Left colon (tissue), 2 donors: ENCODE data around the gene SEZ6L. TPM values are rescaled to one million over a fixed set of nuclear protein-coding genes. Genes with fewer than 3 reads are reported as not detected.

Experiments used
- ATAC-seq: fragments of 200-7000 bp; cut with Tn5 transposase; one replicate; pipeline ENCODE4 v1.9.1; 2020; ENCODE audit warnings: mild to moderate bottlenecking, moderate library complexity
- DNase-seq, 2 donors: peaks; one replicate each; pipeline ENCODE4 v3.0.0-alpha.2; 2020
- intact Hi-C, 2 donors: fragments of 100-400 bp; cut with DNase I in 1 of 2; cut with micrococcal nuclease in 1 of 2; formaldehyde crosslinking; loops; one replicate each; pipeline versions ENCODE4 v1.11.2 to v1.14.0; 2022; cut with DNase I, micrococcal nuclease
- total RNA-seq, 2 donors: library from RNA; stranded (reverse); fragmentation: NEBNext Ultra II Directional; extraction: Animal tissue kit (Norgen Biotek cat#: 25700); gene quantifications; one replicate each; pipeline ENCODE4 v1.2.1, GENCODE V29; 2021
- donor health status: DM: no; HTN: no; CAD: no.
- donor health status: DM: yes; HTN: yes; CAD: no.

SEZ6L gene
- total RNA-seq, 2 donors from 2014 or later, result 0.08 to 0.09 TPM

DNA sequence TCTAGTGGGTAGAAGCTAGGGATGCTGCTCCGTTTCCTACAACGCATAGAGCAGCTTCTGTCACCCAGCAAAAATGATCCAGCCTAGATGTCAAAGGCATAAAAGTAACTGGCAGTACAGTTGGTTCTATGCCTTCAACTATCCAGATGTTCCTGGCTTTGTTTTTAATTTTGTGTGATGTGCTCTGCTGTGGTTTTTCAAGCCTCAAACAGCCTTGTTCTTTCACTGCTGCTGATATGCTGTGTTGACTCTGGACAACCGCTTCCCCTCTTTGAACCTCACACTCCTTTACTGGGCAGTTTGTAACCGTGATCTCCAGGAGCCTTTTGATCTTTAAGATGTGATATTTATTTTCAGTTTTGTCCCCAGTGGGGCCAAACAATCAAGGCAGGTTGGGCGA, 116.4 kb downstream of the SEZ6L start:
- no peak for DNase-seq
- ATAC-seq, result no peak
- intact Hi-C loops, result no loop called here

DNA sequence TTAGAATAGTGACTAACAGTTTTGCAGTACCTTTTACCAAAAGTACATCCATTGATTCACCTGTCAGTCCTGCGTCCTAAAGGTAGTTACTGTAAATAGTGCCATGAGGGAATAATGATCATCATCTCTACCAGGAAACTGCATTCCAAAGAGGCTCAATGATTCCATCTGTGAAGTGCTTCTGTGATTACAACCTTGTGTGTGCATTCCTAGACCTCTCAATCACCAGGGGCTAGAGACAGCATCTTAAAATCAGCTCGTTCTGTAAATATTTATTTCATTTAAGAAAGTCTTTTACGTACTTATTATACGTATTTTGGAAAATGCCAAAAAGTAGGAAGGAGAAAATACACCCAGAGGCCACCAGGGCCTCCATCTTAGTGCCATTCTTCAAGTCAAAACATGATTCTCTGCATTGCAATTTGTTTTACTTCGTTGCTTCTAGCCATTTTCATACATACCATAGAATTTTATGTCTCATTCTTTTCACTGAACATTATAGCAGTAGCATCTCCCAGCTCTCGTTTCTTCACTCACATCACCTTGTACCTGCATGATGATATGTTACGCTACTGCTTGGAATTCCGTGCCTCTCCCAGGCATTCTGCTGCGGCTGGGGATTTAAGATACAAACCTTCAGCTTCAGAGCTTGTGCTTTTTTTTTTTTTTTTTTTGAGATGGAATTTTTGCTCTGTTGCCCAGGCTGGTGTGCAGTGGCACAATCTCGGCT, 117.0 kb downstream of the SEZ6L start:
- ATAC-seq (no peak), DNase-seq (no peak)
- intact Hi-C loops, result no loop called here

DNA sequence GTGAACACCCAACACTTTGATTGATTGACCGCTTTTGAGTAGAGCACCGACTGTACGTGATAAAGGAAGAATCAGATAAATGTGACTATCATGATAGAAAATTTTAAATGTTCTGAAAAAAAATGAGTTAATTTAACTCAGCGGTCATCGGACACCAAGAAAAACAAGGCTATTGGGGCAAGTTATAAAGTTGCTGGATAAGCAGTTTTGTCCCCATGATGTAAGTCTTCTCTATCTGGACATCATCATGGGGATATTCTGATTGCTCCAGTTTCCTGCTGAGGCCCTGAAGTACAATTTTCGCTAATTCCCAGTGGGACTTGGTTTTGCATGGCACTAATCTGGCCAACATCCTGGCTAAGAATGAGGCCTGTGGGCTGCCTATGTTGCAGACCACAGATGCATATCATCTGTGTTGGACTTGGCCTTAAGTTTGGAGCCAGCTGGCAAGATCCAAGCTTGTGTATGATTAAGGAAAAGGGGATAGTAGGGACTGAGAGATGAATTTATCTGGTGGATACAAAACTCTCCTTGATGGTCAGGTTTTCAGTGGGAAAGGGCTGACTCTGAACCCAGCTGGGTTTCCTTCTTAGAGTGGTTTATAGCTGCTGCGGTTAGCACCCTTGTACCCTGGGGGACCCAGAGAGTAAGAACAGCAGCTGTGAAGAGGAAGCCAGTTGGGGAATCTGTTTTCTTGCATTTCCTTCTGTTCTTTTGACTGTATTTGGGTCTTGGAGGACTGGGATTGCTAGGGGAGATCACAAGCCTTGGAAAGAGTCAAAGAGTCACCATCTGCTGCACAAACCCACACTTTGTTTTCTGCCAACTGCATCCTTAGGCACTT, 118.3 kb downstream of the SEZ6L start:
- no peak for ATAC-seq
- DNase-seq, result no peak
- intact Hi-C loops, result no loop called here

DNA sequence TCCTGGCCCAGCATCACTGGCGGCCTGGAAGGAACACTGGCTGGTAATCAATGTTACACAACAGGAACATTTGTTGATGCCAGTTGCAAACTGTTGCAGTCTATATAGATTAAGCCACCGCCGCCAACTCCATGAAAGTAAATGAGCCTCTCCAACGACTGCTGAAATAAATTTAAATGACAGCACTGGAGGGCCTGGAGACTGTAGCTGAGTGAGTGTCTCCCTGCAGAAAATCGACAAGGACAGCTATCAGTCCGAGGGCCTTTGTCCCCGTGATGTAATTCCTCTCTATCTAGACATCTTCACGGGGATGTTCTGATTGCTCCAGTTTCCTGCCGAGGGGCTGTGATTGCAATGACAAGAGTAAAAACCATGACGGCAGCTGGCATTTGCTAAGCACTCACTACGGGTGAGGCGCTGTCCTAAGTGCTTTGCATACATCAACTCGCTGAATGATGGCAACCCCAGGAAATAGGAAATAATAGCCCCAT, 120.4 kb downstream of the SEZ6L start:
- intact Hi-C loops, result no loop called here
- ATAC-seq (no peak), DNase-seq (no peak)

DNA sequence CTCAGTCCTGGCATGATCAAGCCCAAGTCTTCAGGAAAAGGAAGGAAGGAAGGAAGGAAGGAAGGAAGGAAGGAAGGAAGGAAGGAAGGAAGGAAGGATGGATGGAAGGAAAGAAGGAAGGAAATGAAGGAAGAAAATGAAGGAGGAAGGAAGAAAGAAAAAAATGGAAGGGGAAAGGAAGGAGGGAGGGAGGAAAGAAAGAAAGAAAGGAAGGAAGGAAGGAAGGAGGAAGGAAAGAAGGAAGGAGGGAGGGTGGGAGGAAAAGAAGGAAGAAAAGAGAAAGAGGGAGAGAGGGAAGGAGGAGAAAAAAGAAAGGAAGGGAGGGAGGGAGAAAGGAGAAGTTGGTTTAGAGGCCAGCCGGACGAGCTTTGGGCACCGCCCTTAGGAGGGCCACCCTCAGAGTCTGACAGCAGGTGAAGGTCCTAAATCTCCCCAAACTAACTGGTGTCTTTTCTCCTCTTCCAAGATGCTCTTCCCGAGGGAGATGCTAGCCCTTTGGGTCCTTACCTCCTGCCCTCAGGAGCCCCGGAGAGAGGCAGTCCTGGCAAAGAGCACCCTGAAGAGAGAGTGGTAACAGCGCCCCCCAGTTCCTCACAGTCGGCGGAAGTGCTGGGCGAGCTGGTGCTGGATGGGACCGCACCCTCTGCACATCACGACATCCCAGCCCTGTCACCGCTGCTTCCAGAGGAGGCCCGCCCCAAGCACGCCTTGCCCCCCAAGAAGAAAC, 122.8 kb downstream of the SEZ6L start:
- intact Hi-C loops, result no loop called here
- ATAC-seq (no peak), DNase-seq (no peak)

DNA sequence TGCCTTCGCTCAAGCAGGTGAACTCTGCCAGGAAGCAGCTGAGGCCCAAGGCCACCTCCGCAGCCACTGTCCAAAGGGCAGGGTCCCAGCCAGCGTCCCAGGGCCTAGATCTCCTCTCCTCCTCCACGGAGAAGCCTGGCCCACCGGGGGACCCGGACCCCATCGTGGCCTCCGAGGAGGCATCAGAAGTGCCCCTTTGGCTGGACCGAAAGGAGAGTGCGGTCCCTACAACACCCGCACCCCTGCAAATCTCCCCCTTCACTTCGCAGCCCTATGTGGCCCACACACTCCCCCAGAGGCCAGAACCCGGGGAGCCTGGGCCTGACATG, 123.4 kb downstream of the SEZ6L start:
- ATAC-seq (no peak), DNase-seq (no peak)
- intact Hi-C loops, result no loop called here

DNA sequence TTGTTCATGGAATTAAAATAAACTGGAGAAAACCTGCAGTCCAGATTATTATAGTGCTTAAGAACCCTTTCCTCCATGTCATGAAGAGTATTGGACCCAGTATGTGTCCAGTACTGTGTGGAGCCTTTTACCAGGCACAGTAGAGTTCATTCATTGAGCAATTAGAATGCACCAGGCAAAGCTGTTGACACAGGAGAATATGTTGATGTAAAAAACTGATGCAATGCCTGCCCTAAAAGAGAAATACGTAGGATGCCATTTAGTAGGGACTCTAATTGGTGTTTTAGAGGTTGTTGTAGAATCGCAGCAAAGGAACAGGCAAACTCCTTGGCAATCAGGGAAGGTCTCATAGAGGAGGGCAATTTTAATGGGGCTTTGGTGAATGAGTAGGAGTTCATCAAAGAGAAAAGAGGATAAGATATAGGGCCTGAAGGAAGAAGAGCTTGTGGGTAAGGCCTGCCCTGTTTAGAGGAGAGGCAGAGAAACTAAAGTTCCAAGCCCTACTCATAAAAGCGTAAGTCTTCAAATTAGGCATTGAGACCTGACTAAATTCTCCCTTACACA, 126.4 kb downstream of the SEZ6L start:
- intact Hi-C loops, result no loop called here
- no peak for ATAC-seq
- DNase-seq, result no peak

DNA sequence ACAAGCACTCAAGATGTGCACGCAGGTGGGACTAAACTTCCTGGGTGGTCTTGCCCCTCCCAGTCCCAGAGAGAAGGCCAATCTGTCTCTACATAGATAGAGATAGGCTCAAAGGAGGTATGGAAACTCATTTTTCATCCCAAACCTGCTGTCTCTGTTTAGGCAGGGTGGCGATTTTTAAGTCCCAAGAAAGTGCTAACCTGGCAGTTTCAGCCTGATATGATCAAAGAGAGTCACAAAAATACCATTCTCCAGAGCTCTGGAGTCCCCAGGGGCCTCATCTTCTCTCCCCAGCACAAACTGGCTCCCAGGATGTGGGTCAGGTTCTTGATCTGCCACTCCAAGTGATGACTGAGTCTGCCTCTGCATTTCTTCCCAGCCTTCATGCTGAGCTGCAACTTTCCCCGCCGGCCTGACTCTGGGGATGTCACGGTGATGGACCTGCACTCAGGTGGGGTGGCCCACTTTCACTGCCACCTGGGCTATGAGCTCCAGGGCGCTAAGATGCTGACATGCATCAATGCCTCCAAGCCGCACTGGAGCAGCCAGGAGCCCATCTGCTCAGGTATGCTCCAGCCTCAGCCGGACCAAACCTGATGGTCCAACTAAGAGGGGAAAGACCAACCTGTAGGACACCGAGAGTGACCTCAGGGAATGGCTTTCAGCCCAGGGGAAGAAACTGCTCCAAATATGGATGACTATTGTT, 129.5 kb downstream of the SEZ6L start:
- ATAC-seq (no peak), DNase-seq (no peak)
- intact Hi-C loops, result no loop called here

DNA sequence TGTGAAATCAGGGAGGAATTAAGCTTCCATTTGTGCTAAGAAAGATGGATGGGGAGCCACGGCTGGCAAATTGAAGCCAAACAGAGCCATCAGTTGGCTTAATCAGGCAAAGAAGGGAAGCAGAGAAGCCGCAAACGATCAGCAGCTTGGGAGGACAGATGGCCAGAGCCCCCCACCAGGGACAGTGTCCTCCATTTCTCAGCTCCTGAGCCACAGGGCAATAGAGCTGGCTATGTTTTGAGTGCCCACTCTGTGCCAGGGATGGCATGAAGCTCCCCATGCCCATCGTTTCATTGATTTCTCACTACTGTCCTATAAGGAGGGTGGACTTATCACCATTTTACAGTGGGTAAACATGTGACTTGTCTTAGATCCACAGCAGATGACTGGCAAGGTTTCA, 133.5 kb downstream of the SEZ6L start:
- DNase-seq (no peak), ATAC-seq (no peak)
- intact Hi-C loops, result no loop called here

DNA sequence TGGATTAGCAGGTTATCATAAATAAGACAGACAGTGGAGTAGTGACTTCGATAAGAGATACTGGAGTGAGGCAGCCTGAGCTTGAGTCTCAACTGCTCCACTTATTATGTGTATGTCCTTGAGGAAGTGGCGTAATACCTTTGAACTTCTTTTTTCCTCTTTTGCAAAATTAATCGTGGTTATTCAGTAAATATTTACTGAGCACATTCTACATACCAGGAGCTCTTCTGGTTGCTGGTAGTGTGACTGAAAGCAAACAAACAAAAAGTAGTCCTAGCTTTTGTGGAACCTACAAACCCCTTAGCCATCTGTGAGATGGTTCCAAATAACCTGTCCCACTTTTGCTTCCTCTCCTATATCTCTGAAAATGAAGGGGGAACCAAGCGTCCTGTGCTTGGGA, 134.2 kb downstream of the SEZ6L start:
- no peak for DNase-seq
- intact Hi-C loops, result no loop called here
- ATAC-seq, result no peak

DNA sequence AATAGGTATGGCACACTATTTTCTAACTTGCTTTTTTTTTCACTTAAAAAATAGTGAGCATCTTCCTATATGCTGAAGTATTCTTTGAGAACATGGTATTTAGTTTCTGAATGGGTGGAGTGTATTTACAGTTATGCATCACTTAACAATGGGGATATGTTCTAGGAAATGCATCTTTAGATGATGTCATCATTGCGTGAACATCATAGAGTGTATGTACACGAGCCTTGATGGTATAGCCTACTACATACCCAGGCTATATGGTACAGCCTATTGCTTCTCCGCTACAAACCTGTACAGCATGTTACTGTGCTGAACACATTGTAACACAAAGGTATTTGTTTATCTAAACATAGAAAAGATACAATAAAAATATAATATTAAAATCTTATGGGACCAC, 135.5 kb downstream of the SEZ6L start:
- ATAC-seq, result no peak
- no peak for DNase-seq
- intact Hi-C loops, result no loop called here

DNA sequence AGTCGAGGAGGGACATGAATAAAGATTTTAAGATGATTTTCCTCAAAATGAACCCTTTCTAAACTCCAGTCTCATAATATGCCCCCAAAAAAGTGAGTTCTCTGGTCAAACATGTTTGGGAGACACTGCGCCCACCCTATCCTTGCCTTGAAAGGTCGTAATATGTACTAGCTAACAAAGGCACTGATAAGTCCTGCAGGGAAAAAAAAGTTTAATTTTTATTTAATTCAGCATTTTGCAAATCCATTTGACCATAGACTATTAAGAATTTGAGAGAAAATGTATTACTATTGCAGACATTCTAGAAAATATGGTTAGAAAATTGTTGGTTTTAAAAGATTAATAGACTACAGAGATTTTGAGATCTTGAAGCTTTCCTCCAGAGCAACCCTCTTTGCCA, 139.2 kb downstream of the SEZ6L start:
- no peak for DNase-seq

DNA sequence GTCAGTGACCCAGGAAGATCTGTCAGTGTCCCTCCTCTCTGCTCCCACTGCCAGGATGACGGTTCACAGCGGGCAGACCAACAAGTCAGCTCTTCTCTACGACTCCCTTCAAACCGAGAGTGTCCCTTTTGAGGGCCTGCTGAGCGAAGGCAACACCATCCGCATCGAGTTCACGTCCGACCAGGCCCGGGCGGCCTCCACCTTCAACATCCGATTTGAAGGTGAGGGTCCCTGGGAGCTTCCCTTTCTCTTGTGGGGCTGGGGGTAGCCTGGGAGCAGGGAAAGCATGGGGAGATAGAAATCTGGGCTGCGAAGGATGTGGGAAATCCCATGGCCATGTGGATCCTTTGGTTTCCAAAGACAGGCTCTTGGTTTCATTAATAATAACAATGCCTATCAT, 141.4 kb downstream of the SEZ6L start:
- intact Hi-C loops, result no loop called here
- DNase-seq, result no peak
- ATAC-seq, result no peak

More for the DNA sequence above, 139.2 kb downstream of the SEZ6L start:
- ATAC-seq, result no peak
- intact Hi-C loops, result no loop called here

DNA sequence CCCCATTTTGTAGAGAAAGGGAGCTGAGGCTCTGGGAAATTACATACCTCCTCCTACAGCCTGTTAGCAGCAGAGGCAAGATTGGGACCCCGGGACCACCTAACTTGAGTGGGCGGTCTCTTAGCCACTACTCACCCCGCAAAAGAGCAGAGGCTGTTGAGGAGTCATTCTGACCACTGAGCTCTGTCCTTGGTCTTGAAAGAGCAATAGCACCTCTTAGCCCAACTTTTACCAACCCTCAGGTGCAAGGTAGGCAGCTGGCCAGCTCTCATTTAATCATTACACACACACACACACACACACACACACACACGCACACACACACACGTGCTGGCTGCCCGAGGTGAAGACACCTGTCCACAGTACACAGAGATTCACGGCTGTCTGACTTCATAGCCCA, 144.0 kb downstream of the SEZ6L start:
- ATAC-seq (no peak), DNase-seq (no peak)
- intact Hi-C loops, result no loop called here

DNA sequence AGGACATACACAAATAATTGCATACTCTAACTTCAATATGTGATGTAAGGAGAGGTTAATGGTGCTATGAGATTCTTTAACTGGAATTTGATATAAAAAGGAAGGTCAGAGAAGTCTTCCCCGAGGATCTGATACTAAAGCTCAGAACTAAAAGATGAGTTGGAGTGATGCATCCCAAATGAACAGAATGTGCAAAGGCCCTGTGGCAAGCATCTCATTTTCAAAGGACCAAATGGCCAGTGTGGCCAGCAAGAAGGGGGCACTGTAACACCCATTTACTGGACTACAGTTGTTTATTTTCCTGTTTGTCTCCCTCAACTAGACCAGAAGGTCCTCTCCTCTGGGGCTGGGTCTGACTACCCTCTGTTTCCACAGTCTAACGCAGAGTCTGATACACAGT, 144.9 kb downstream of the SEZ6L start:
- intact Hi-C loops, result no loop called here
- ATAC-seq (no peak), DNase-seq (no peak)

DNA sequence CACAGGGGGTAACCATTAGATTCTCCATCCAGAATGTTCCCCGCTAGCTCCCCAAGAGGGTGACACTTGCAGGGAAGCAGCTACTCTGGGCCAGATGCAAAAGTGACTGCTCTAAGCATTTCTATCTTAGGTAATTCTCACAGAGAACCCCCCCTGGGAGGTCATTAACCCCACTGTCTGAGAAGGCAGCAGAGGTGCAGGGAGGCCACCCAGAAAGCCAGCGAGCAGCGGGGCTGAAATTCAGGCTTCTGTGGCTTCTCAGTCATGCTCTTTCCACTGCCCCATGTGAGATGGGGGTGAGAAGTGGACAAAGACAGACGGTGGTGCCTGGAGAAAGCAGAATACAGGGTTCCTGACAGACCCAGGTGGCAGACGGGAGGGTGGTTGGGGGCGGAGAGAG, 145.4 kb downstream of the SEZ6L start:
- intact Hi-C loops, result no loop called here
- ATAC-seq (no peak), DNase-seq (no peak)

DNA sequence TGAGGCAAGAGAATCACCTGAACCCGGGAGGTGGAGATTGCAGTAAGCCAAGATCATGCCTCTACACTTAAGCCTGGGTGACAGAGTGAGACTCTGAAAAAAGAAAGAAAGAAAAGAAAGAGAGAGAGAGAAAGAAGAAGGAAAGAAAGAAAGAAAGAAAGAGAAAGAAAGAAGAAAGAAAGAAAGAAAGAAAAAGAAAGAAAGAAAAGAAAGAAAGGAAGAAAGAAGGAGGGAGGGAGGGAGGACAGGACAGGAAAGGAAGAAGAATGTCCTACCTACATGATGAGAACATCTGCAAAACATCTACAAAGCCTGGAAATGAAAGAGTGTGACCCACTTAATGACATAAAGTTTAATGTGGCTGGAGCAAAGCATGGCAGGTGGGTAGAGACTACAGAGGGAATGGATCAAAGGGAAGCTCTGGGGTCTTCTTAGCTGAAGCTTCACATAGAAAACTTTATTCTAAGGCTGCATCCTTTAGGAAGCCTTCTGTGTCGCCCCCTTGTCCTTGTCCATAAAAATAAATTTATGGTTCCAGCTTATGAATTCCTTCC, 147.5 kb downstream of the SEZ6L start:
- DNase-seq (no peak), ATAC-seq (no peak)
- intact Hi-C loops, result no loop called here

DNA sequence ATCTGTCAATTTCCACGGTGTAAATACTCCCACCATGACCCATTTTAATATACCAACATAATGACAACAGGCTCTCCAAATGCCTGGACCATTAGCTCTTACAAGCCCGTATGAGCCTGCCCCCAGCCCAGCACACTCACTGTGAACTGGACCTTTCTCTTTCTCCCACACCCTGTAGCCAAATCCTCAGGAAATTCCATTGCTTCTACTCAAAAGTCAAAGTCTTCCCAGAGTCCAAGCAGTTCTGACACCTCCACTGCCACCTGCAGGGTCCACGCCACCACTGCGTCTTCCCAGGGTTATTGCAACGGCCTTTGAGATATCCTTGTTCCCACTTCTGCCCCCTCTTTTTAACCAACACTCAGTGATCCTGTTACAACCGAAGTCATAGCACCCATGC, 149.7 kb downstream of the SEZ6L start:
- ATAC-seq, result no peak
- intact Hi-C loops, result no loop called here
- DNase-seq, result no peak

DNA sequence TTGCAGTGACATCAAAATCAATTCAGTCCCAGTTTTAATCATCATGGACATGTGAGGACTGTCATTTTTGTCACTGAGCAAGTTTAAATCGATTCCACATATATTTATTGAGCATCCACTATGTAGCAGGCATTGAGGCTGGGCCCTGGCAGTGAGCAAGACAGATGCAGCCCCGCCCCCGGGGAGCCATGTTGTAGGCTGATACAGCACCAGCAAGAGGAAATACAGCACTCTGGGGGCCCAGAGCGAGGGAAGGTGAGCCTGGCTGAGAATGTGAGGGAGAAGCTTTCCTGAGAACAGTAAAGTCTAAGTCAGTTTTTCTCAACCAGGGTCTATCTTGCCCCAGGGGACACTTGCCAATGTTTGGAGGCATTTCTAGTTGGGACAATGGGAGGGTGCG, 151.2 kb downstream of the SEZ6L start:
- DNase-seq (no peak), ATAC-seq (no peak)
- intact Hi-C loops, result no loop called here
